Skin epidermis (tissue), 12 donors: ENCODE results near the gene MPHOSPH9.

Experiments
- H3K27ac ChIP-seq, 21 experiments: fragments of 200-600 bp; sonication (generic) in 11 of 21; one replicate each; pipeline ENCODE4 v1.5.0; 2020; ENCODE audit warnings: mild to moderate bottlenecking in 3 of 21, inconsistent platforms in 2 of 21, moderate library complexity in 2 of 21
- H3K4me3 ChIP-seq, 7 experiments: fragments of 200-600 bp; sonication (generic) in 2 of 7; one replicate each; pipeline ENCODE4 v1.5.0; 2020; ENCODE audit warnings: inconsistent platforms in 2 of 7, mild to moderate bottlenecking in 2 of 7, moderate library complexity in 1 of 7

MPHOSPH9 gene

DNA sequence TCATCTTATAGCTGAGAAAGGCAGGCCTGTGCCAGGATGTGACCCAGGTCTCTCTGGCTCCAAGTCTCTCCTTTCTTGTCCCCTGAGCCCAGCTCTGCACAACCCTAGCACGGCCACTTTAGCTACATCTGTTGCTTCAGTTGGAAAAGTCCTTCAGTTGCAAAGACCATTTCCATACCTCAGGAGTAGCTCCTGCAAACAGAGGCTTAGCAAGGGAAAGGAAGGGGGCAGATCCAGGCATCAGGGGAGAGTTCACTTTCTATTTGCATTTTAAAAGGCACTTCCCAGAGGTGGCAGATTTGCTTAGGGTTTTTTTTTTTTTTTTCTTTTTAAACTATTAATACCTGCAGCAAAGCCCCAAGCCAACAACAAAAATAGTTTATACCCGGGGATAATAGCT, 79.0 kb downstream of the MPHOSPH9 start:
- Histone ChIP-seq H3K27ac (no peak overlapping the region), H3K4me3 (no peak overlapping the region)

DNA sequence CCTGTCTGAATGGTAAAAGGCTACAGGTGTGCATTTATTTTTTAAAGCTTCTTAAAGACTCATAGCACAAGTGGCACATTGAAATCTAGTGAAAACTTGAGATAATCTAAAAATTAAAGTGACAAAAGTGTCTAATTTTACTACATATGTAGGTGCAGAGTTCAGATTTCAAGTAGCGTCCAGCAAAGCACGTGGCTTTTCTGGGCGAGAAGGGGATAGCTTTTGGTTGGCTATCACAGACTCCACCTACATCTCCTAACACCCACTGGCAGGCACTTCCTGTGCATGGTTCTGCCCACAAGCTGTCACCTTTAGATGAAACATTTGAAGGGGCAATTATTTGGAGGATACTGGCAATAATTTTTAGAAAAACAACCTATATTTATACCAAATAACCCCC, 80.1 kb downstream of the MPHOSPH9 start:
- H3K27ac ChIP-seq, result no peak overlapping the region
- H3K4me3 ChIP-seq, result no peak overlapping the region

DNA sequence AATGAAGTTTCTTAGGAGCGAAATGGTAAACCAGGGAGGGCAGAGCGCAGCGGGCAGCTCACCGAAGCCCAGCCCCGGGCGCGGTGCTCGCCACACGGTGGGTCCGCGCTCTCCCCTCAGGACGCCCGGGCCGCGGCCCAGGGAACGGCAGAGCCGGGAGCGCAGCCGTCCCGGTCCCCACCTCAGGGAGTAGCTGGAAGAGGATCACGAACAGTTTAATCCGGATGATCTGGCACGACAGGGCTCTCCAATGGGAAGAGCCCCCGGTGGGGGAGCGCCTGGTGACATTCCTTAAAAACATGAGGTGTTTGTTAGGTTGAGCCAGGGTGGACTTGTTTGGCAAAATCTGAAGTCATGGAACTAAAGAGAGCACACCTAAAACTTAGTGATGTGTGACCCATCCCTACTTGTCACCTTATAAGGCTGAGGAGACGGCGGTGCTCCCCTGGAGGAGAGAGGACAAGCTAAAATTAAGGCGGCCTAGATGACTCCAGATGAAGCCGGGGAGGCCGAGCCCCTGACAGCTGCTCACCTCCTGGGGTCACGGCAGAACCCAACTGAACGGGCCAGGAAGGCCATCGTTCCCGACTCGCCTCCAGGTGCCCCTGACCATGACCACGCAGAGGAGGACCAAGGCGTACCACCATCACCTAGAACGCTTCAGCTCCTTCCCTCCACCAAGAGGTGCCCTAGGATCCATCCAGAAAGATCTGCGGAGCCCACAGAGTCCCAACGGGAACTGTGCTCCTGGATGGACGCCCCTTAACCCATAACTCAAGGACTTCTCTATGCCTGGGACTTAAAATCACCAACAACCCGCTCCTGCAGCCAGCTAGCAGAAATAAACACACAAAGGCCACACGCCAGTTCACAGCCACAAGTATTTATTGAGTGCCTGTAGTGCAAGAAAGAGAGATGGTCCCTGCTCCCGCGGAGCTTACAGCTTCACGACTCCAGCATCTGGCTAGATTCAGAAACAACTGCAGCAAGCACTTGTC, 81.2 kb downstream of the MPHOSPH9 start:
- Histone ChIP-seq H3K4me3 (peak overlapping the region; percentile 51 to 78 (median 70)), H3K27ac (peak overlapping the region; percentile 34 to 92 (median 80))

DNA sequence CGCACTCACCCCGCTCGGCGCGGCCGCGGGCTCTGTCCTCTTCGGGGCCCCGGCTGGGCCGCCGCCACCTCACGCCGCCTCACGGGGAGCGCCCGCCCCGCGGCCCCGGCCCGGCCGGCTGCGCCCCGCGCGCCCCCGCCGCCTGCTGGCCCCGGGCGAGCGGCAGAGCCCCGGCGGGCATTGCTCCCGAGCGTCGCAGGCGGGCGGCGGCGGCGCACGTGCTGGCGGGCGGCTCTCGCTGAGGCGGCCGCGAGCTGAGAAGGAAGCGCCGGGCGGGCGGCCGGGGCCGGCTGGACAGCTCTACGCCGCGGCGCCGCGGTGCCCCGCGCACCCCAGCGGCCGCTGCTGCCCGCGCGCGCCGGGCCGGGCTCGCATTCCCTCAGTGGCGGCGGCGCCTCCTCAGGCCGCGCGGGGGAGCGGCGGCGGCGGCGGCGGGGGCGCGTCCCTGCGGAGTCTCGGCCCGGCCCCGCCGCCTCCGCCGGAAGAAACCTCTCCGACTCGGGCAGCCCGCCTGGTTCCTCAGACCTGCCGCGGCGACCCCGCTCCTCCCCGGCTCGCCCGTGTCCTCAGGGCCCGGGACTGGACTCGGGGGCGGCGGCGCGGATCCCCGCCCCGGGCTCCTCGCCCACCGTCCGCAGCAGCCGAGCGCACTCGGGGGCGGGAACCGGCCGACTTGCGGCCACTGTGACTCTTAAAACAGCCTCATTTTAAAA, 82.0 kb downstream of the MPHOSPH9 start, which contains the start of gene PITPNM2:
Gene PITPNM2 (minus strand): TSS at position 347 of the 713 bp plus-strand sequence. CDS start 116,500 bp downstream, outside the sequence.
- peak within 1 kb of the TSS; percentile 34 to 92 (median 81) for H3K27ac ChIP-seq
- H3K4me3 ChIP-seq, result peak within 1 kb of the TSS; percentile 51 to 78 (median 70)

DNA sequence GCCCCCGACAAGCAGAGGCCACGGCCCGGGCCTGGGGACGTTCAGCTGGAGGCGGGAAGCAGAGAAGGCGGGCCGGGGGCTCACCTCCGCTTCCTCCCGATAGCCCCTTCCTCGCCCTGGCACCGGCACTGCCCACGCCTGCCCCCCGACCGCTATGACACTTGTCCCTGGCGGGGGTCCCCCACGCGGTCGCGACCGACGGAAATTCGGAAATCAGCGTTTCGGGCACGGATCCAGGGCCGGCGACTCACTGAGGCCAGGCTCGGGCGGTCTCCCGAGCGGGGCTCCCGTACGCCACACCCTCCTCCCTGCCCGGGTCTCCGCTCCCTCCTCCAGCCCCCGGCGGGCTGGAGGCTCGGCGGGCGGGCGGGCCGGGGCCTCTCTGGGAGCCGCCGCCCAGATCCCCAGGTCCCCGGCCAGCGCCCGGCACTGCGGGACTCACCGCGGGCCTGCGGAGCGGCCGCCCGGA, 82.6 kb downstream of the MPHOSPH9 start:
- peak overlapping the region in 19 of 21 experiments; percentile 14 to 90 (median 77) for H3K27ac ChIP-seq
- H3K4me3 ChIP-seq, result peak overlapping the region; percentile 50 to 78 (median 54)

DNA sequence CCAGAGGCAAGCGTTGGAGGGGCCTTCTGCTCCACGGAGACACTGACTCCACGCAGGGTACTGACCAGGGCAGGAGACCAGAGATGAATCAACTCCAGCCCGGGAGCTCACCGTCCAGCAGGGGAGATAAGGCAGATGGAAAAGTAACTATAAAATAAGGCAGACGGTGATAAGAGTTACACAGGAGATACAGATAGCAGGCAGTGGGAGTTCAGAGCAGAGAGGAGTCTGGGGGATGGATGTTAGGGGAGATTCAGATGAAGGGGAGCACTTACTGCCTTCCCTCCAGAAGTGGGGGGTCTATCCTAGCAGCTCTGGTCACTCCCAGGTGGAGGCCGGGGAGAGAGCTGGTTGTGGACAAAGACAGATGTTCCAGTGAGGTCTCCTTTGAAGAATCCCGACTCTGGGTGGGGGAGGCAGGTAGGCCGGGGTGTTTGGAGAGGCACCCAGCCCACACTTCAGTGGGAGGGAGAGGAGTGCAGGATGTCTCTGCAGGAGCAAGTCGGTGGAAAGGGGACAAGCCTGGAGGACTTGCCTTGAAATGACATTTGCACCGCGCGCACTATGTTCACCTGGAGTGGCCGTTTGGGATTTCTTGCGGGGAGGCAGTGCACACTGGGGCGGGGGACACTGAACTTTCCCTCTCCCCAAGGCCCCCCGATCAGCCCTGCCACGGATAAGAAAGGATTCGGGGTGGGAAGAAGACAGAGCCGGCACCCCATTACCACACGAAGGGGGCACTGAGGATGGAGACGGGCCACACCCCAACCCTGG, 83.3 kb downstream of the MPHOSPH9 start:
- H3K27ac ChIP-seq, result peak overlapping the region in 17 of 21 experiments; percentile 14 to 90 (median 78)

DNA sequence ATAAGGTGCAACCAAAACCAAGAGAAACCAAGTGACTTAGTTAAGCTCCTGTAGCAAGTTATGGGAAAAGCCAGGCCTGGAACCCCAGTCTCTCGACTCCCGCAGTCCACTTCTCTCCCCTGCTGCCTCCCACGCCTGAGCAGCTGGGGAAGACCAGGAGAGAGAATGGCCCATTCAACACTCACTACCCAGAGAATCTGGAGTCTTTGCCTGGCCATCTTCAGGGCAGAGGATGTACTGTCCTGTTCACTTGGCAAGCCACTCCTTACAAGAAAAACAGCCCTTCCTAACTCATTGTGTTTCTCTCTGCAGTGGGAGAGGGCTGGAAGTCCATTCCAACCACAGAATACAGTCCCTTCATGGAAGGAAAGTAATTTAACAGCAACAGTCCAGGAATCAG, 83.9 kb downstream of the MPHOSPH9 start:
- Histone ChIP-seq H3K27ac (peak overlapping the region in 5 of 21 experiments; percentile 11 to 89 (median 88)), H3K4me3 (no peak overlapping the region)

More for the DNA sequence above, 83.3 kb downstream of the MPHOSPH9 start:
- peak overlapping the region; percentile 50 to 78 (median 54) for H3K4me3 ChIP-seq

DNA sequence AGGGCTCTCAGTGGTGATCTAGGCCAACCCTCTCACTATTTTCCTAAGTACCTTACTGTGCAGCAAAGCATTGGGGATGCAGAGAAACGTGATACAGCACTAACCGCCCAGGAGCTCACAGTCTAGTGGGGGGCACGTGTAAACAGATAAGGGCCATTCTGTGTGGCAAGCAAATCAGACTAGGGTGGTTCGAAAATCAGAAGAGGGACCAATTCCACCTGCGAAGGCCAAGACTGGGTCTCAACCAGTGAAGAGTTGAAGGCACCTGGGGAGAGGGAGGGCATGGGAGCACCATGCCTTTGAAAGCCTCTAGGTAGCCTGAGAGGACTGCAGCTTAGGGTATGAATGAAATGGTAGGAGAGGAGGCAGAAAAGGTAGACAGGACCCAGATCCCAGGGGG, 84.3 kb downstream of the MPHOSPH9 start:
- H3K4me3 ChIP-seq, result no peak overlapping the region

DNA sequence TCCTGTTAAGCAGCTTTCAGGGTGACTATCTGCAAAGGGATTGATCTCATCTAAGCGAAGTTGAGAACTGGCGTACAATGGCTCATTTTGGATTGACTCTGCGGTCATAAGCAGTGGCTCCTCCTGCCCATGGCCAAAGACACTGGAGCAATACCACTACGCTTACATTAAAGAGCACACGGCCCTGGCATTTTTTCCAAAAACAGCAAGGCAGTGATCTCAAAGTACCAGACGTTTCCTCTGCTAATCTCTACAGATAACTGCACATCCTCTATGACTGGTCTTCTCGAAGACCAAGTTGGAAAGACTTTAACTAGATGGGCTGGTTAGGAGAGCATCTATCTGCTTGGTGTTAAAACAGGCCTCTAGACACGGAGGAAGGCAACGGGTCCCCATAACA, 84.7 kb downstream of the MPHOSPH9 start:
- Histone ChIP-seq H3K4me3 (no peak overlapping the region), H3K27ac (no peak overlapping the region)

More for the DNA sequence above, 84.3 kb downstream of the MPHOSPH9 start:
- H3K27ac ChIP-seq, result peak overlapping the region in 1 of 21 experiments; percentile 88

DNA sequence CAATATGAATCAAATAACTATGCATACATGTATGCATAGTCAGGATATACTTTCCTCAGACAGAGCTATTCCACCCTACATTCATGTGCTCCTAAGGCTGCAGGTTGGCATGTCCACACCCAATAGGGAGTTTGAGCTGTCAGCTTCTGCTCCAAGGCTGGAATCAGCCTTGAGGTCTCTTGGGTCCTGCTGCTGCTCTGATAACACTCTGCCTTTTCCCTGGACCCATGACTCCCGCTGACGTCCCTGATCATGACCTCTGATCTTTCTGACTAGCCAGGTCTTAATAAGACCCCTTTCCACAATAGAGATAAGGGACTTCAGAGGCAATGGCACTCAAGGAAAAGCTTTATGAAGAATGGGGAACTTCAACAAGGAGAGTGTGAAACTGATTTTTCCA, 87.7 kb downstream of the MPHOSPH9 start:
- Histone ChIP-seq H3K27ac (no peak overlapping the region), H3K4me3 (no peak overlapping the region)

DNA sequence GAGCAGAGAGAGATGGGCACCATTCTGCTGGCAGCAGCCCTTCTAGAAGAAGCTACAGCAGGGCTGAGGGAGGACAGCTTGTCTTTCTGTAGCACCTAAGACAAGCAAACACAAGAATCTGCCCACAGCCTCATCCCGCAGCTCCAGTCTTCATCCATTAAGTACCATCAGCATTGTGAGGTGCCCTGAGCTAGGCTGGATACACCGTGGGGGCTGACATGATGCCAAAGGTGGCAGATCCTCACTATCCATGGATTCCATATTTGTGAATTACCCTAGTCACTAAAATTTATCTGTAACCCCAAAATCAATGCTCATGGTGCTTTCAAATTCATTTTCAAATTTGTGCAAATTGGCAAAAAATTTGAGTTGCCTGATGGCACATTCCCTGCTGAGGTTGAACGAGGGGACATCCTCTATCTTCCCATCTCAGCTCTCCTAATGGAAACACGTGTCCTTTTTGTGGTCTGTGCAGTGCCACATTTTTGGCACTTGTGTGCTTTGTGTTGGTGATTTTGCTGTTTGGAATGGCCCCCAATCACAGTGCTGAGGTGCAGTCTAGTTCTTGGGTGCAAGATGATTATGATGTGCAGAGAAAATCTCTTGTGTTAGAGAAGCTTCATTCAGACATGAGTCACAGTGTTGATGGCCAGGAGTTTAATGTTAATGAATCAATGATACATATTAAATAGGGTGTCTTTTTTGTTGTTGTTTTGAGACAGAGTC, 89.0 kb downstream of the MPHOSPH9 start:
- Histone ChIP-seq H3K27ac (peak overlapping the region in 8 of 21 experiments; percentile 13 to 76 (median 63)), H3K4me3 (no peak overlapping the region)

DNA sequence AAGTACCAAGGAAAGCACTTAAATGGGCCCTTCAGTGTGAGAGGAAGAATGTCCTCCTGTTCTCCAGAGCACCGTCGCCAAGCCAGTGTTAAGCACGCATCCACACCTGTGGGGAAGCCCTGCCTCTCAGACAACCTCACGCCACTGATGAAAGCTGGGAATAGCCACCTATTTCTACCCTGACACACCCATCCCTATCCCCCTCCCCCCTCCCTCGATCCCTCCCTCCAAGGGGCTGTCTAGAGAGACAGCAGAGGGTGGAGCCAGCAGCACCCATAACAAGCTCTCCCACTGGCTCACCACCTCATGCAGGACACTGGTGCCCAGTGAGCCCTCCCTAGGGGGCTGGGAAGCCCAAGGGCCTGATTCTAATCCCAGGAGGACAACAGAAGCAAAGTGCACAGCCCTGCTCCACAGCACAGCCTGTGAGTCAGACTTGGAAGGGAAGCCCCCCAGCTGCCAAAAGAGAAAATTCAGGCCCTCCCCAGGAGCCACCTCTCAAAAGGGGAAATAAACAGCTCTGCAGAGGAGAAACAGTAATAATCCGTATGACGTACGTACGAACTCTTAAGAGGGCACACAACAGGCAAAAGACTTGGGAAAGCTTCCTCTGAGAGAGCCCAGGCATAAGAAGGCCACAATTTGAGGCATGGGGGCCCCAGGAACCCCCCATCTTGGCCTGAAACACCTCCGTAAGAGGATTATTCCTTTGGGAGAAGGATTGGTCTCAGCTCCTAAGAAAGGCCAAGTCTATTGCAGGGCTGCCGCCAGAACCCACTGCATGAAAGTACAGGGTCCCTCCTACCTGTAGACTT, 89.8 kb downstream of the MPHOSPH9 start:
- Histone ChIP-seq H3K27ac (peak overlapping the region in 12 of 21 experiments; percentile 14 to 76 (median 56)), H3K4me3 (no peak overlapping the region)

DNA sequence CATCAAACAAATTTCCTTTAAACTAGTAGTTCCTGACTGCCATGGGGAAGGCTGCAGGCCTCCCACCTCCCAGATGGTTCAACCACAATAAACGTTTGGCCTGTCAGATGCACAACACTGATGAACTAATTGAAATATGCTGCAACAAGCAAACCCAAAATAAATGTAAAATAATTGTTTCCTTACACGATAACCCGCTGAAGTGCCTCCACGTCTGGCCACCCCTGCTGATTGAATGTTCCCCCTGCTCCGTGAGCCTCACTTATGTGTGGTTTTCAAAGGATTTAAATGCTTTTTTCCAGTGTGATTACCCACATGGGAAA, 90.5 kb downstream of the MPHOSPH9 start:
- Histone ChIP-seq H3K27ac (peak overlapping the region in 10 of 21 experiments; percentile 14 to 76 (median 56)), H3K4me3 (no peak overlapping the region)

DNA sequence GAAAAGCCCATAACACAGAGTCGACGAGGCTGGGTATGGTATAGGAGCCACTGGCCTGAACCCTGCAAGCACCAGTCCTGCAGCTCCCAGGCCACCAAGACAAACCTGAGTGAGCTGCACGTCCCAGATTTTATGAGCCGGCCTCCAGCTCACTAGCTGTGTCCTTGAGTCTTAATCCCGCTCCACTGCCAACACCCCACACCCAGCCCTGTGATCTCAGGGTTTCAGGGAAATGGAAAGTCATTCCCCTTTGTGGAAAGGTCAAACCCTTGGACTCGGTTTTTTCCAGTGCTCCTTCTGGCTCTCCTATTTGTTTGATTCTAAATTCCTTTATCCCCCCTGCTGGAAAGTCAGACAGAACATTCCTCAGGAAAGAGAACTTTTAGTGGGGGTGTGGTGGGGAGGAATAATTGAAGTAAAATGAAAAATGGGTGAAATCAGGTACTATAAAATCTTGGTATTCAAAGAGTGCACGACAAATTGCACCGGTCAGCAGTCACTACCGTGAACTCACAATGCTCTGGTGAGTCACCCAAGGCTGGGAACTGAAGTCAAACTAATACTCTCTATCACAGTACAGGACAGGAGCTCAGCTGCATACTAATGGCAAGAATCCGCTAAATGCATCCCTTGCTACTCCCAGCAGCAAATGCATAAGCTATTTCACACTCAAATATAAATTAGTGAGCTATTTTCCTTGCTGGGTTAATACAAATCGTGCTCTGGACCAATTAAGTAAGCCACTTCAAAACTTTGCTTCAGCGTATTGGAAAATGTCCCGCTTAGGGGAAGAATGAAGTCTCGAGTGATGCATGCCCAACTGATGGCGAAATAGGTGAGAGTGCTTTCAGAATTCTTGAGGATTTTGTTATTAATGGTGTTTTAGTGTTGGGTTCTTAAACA, 91.1 kb downstream of the MPHOSPH9 start:
- H3K4me3 ChIP-seq, result no peak overlapping the region
- peak overlapping the region in 14 of 21 experiments; percentile 13 to 88 (median 60) for H3K27ac ChIP-seq

DNA sequence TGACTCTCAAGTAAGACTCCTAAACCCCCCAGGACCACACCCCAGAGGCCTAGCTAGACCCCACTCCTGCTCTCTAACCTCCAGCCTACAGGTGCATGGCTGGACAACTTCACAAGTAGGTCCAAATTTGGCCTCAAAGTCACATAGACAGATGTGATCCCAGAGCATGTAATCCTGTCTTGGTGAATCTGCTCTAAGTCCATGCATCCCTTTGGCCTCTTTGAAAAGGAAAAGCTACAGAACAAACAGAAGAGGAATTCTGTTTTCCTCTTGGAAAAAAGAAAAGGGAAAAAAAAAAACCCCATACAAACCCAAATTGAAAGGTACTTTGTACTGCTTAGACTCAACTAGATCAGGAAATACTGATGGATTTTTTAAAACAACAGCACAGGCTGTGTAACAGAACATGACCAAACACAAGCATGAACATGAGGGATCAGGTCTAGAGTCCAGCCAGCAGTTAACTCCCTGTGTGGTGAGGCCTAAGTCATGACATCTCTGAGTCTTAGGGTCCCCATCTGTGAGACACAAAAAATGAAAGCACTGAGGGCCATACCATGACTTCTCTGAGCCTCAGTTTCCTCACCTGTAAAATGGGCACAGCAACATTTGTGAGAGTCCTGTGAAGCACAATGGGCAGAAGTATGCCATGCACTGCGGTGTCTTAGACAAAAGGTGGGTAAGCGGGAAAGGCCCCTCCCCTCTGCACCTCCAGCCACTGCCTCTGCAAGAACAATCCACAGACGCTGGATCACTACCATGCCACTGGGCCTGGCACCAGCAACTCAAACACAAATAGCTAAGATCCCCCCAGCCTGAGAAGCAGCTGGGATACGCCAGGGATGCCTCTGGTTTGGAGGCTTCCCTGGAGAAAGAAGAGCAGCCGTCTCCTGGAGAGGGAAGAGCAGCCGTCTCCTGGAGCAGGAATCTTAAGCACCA, 92.0 kb downstream of the MPHOSPH9 start:
- Histone ChIP-seq H3K27ac (peak overlapping the region in 15 of 21 experiments; percentile 13 to 88 (median 59)), H3K4me3 (no peak overlapping the region)
